Ishikawa (cell line): ENCODE measurements around the gene FOXO6.

Source experiments
- CEBPB ChIP-seq: IDR thresholded peaks from 2 replicates; pipeline ENCODE4 v1.6.1; 2012
- CREB1 ChIP-seq: IDR thresholded peaks from 2 replicates; pipeline ENCODE4 v1.6.1; 2012; ENCODE audit warnings: low read depth
- EGR1 ChIP-seq: IDR thresholded peaks from 2 replicates; pipeline ENCODE4 v1.6.1; 2012
- EP300 ChIP-seq: IDR thresholded peaks from 2 replicates; pipeline ENCODE4 v1.6.1; 2012; ENCODE audit warnings: borderline replicate concordance
- FOXM1 ChIP-seq: IDR thresholded peaks from 2 replicates; pipeline ENCODE4 v1.6.1; 2012; ENCODE audit warnings: low read depth, borderline replicate concordance
- MAX ChIP-seq: IDR thresholded peaks from 2 replicates; pipeline ENCODE4 v1.6.1; 2012
- NFIC ChIP-seq: IDR thresholded peaks from 2 replicates; pipeline ENCODE4 v1.6.1; 2012
- RAD21 ChIP-seq: IDR thresholded peaks from 2 replicates; pipeline ENCODE4 v1.6.1; 2012; ENCODE audit warnings: low read depth
- REST ChIP-seq: IDR thresholded peaks from 2 replicates; pipeline ENCODE4 v1.6.1; 2012; ENCODE audit warnings: low read depth, mild to moderate bottlenecking
- TAF1 ChIP-seq: IDR thresholded peaks from 2 replicates; pipeline ENCODE4 v1.6.1; 2012; ENCODE audit warnings: low read depth, mild to moderate bottlenecking
- TCF12 ChIP-seq: IDR thresholded peaks from 2 replicates; pipeline ENCODE4 v1.6.1; 2012; ENCODE audit warnings: low read depth
- TEAD4 ChIP-seq: IDR thresholded peaks from 2 replicates; pipeline ENCODE4 v1.6.1; 2012
- USF1 ChIP-seq: IDR thresholded peaks from 2 replicates; pipeline ENCODE4 v1.6.1; 2012
- YY1 ChIP-seq: IDR thresholded peaks from 2 replicates; pipeline ENCODE4 v1.6.1; 2012; ENCODE audit warnings: low read depth
- ZBTB7A ChIP-seq: IDR thresholded peaks from 2 replicates; pipeline ENCODE4 v1.6.1; 2012; ENCODE audit warnings: low read depth

FOXO6 gene

GRCh38 chr1:41319807-41320711 is 41.2 kb upstream of the FOXO6 start:
- no peak for TF ChIP-seq CREB1

- no peak for TF ChIP-seq TAF1
- TF ChIP-seq YY1 = no peak
- no peak for TF ChIP-seq TEAD4
- no peak for TF ChIP-seq REST
- no peak for TF ChIP-seq CREB1
These were observed 40.1 kb upstream of the FOXO6 start for GRCh38 chr1:41320895-41321676.

- TF ChIP-seq CEBPB = no peak
- TF ChIP-seq TCF12 = no peak
- TF ChIP-seq NFIC = no peak
- no peak for TF ChIP-seq YY1
- TF ChIP-seq REST = no peak
- TF ChIP-seq CREB1 = no peak
- no peak for TF ChIP-seq MAX
- no peak for TF ChIP-seq TAF1
- no peak for TF ChIP-seq ZBTB7A
- no peak for TF ChIP-seq EGR1
- TF ChIP-seq EP300 = no peak
- TF ChIP-seq RAD21 = no peak
- TF ChIP-seq FOXM1 = no peak
- no peak for TF ChIP-seq TEAD4
- no peak for TF ChIP-seq USF1
These were observed 39.1 kb upstream of the FOXO6 start for GRCh38 chr1:41322101-41322661.

GRCh38 chr1:41322835-41323234 is 38.4 kb upstream of the FOXO6 start:
- TF ChIP-seq RAD21 (peak; percentile 94), NFIC (no peak)

GRCh38 chr1:41323243-41323642 is 38.0 kb upstream of the FOXO6 start:
- TF ChIP-seq FOXM1 (no peak), MAX (no peak), TCF12 (no peak), USF1 (no peak), EP300 (no peak), REST (no peak)
